Frontal cortex (tissue), 1 donor: ENCODE data around the gene OLIG2. TPM values are rescaled to one million over a fixed set of nuclear protein-coding genes. Genes with fewer than 3 reads are reported as not detected.

Source experiments
- total RNA-seq: library from RNA; depleted of rRNA; stranded (reverse); fragments of >200 nt; gene quantifications from one replicate; pipeline ENCODE4 v1.2.3, GENCODE V29; 2014

Gene OLIG2
- total RNA-seq, 1 donor from 2014 or later, result 14.7 TPM

Other genes starting within 250 kb of the OLIG2 start
- 6.1 TPM for gene OLIG1, start 44.2 kb downstream of the OLIG2 start, total RNA-seq
- gene IFNAR2, start 204.0 kb downstream of the OLIG2 start, total RNA-seq, result 15.1 TPM
- 12.2 TPM for gene IL10RB, start 240.4 kb downstream of the OLIG2 start, total RNA-seq